MCF 10A (cell line): ENCODE data around the gene ADNP2. TPM values are rescaled to one million over a fixed set of nuclear protein-coding genes. Genes with fewer than 3 reads are reported as not detected.

Experiments used
- BruUV-seq: library from RNA; stranded (reverse); fragments of 400-500 nt; replicated peaks from 2 replicates; lab custom pipeline; 2021; lab: Mats Ljungman, UMichigan
- CTCF ChIA-PET: fragments of 300-600 bp; sonication (Branson Sonifier 250); formaldehyde crosslinking; extraction: SDS; loops from one replicate; lab custom pipeline; 2021; ENCODE audit warnings: antibody characterized with exemption, inconsistent platforms; lab: Yijun Ruan, JAX
- POLR2A ChIA-PET: fragments of 300-600, 350-650 bp; sonication (Branson Sonifier 250); formaldehyde crosslinking; extraction: SDS; loops from one replicate; lab custom pipeline; 2020; ENCODE audit warnings: antibody characterized with exemption, inconsistent platforms; lab: Yijun Ruan, JAX
- DNase-seq: peaks from one replicate; pipeline ENCODE4 v3.0.0-alpha.2; 2018; ENCODE audit not compliant: unreplicated experiment
- H3K27ac Mint-ChIP-seq: one replicate; pipeline ENCODE4 v1.8.0; 2022; ENCODE audit warnings: mild to moderate bottlenecking, low read depth, mixed read lengths; ENCODE audit not compliant: unreplicated experiment
- H3K27me3 Mint-ChIP-seq: one replicate; pipeline ENCODE4 v1.8.0; 2022; ENCODE audit warnings: mixed read lengths; ENCODE audit not compliant: insufficient read depth, unreplicated experiment
- H3K36me3 Mint-ChIP-seq: one replicate; pipeline ENCODE4 v1.8.0; 2022; ENCODE audit warnings: mild to moderate bottlenecking, moderate library complexity, mixed read lengths; ENCODE audit not compliant: insufficient read depth, unreplicated experiment
- H3K4me1 Mint-ChIP-seq: one replicate; pipeline ENCODE4 v1.8.0; 2022; ENCODE audit warnings: mixed read lengths; ENCODE audit not compliant: insufficient read depth, unreplicated experiment
- H3K4me3 Mint-ChIP-seq: one replicate; pipeline ENCODE4 v1.8.0; 2022; ENCODE audit warnings: mild to moderate bottlenecking, moderate library complexity, mixed read lengths; ENCODE audit not compliant: unreplicated experiment
- H3K9me3 Mint-ChIP-seq: one replicate; pipeline ENCODE4 v1.8.0; 2022; ENCODE audit warnings: mixed read lengths; ENCODE audit not compliant: unreplicated experiment
- intact Hi-C: fragments of 100-400 bp; cut with micrococcal nuclease; formaldehyde crosslinking; loops from 2 replicates; pipeline ENCODE4 v1.14.1; 2022
- total RNA-seq: library from RNA; stranded (reverse); gene quantifications from 2 replicates; pipeline ENCODE4 v1.2.3, GENCODE V29; 2022
- TF ChIP-seq, protein P1 (sequence below): fragments of 200-600 bp; IDR thresholded peaks from one replicate; pipeline ENCODE4 v1.8.0; 2022; ENCODE audit warnings: antibody characterized with exemption, mild to moderate bottlenecking; ENCODE audit not compliant: unreplicated experiment

Gene ADNP2
- total RNA-seq, 1 experiment from 2014 or later = 19.6 TPM

DNA sequence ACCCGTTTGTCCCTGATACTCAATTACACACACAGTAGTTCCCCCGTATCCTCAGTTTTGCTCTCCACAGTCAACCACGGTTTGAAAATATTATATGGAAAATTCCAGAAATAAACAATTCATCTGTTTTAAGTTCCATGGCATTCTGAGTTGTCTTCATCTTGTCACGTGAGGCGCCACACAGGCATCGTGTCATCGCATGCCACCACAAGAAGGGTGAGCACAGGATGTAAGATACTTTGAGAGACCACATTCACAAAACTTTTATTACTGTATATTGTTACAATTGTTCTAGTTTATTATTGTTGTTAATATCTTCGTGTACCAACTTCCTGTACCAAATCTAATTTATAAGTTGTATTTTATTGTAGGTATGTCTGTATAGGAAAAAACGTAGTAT is 17.7 kb downstream of the ADNP2 start:
- H3K27ac Mint-ChIP-seq = no peak overlapping the region
- DNase-seq = no peak
- H3K4me1 Mint-ChIP-seq = peaks cover 7% of the 10 kb centered on the region
- CTCF ChIA-PET = interaction anchor here (0.7 kb wide), 1 partner anchor 112 kb away, joined by 3 read pairs; no protein-coding TSS in a partner anchor
- POLR2A ChIA-PET = interaction anchor here (0.7 to 0.9 kb wide), 2 partner anchors 19 to 28 kb away, joined by 3 read pairs; no protein-coding TSS in a partner anchor
- H3K36me3 Mint-ChIP-seq = peaks cover 22% of the 10 kb centered on the region
- BruUV-seq = no TSS peak
- intact Hi-C loops = no loop called here
- no peaks in the 10 kb centered on the region for H3K27me3 Mint-ChIP-seq
- H3K4me3 Mint-ChIP-seq = no peak overlapping the region
- TF ChIP-seq, protein P1, sequence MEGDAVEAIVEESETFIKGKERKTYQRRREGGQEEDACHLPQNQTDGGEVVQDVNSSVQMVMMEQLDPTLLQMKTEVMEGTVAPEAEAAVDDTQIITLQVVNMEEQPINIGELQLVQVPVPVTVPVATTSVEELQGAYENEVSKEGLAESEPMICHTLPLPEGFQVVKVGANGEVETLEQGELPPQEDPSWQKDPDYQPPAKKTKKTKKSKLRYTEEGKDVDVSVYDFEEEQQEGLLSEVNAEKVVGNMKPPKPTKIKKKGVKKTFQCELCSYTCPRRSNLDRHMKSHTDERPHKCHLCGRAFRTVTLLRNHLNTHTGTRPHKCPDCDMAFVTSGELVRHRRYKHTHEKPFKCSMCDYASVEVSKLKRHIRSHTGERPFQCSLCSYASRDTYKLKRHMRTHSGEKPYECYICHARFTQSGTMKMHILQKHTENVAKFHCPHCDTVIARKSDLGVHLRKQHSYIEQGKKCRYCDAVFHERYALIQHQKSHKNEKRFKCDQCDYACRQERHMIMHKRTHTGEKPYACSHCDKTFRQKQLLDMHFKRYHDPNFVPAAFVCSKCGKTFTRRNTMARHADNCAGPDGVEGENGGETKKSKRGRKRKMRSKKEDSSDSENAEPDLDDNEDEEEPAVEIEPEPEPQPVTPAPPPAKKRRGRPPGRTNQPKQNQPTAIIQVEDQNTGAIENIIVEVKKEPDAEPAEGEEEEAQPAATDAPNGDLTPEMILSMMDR = no peak
- no peaks in the 10 kb centered on the region for H3K9me3 Mint-ChIP-seq

DNA sequence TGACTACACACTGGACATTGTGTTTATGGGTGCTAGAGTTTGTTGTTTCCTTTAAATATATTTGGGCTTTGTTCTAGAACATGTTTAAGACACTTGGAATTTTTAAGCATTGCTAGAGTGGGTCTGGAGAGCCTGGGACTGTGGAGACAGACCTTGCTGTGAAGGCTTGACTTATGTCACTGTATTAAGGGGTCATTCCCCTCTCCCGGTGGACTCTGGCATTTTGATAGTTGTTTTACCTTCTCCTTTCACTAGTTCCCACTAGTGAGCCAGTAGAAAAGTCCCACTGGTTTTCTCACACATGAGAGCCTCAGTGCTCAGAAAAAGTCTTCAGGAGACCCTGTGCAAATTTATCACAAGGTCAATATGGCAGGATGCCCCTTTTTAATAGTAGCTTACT is 18.6 kb downstream of the ADNP2 start:
- TF ChIP-seq, protein P1 = no peak
- CTCF ChIA-PET = interaction anchor here (1.0 kb wide), 1 partner anchor 32 kb away, joined by 3 read pairs; no protein-coding TSS in a partner anchor
- no TSS peak for BruUV-seq
- H3K27ac Mint-ChIP-seq = no peak overlapping the region
- POLR2A ChIA-PET = no interaction called here
- H3K4me3 Mint-ChIP-seq = no peak overlapping the region
- peaks cover 15% of the 10 kb centered on the region for H3K36me3 Mint-ChIP-seq
- peaks cover 15% of the 10 kb centered on the region for H3K4me1 Mint-ChIP-seq
- H3K27me3 Mint-ChIP-seq = no peaks in the 10 kb centered on the region
- no peak for DNase-seq
- intact Hi-C loops = no loop called here
- no peaks in the 10 kb centered on the region for H3K9me3 Mint-ChIP-seq

DNA sequence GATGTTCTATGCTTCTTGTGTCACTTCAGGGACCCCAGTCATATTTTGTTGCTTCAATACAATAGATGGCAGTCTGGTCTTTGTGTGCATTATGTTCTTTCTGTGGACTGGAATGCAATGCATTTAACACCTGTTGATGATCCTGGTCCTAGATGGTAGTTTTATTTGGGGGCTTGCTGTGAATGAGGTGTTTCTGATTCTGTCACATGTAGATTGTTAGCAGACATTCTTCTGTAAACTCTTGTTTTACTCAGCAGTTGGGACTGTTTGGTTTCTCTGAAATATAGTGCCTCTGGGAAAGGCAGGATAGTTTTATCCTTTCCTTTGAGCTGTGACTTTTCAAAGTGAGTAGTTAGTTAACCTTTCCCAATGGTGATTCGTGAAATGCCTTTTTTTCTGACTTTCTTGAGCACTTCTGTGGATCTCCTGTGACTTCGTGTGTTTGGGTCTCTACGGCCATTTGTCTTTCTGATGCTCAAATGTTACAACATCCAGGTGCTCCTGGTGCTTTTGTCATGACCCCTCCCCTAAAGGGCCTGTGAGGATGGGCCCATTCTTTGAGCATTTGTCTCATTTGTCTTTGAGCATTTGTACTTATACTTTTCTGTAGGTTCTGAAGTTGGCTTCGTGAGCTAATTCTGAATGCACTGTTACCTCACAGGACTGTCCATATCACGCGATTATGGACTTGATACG is 20.8 kb downstream of the ADNP2 start:
- Mint-ChIP-seq H3K27me3 (no peaks in the 10 kb centered on the region), H3K9me3 (no peaks in the 10 kb centered on the region), H3K36me3 (peaks cover 35% of the 10 kb centered on the region), H3K4me1 (peaks cover 28% of the 10 kb centered on the region), H3K27ac (no peak overlapping the region), H3K4me3 (no peak overlapping the region)
- DNase-seq = no peak
- TF ChIP-seq, protein P1 = no peak
- ChIA-PET CTCF (interaction anchor here (1.0 to 1.3 kb wide), 2 partner anchors 11 to 20 kb away, joined by 5 read pairs; no protein-coding TSS in a partner anchor), POLR2A (interaction anchor here (0.8 to 3.7 kb wide), 9 partner anchors 7 to 142 kb away, joined by 3 to 21 read pairs (median 4); no protein-coding TSS in a partner anchor)
- intact Hi-C loops = no loop called here
- BruUV-seq = no TSS peak

DNA sequence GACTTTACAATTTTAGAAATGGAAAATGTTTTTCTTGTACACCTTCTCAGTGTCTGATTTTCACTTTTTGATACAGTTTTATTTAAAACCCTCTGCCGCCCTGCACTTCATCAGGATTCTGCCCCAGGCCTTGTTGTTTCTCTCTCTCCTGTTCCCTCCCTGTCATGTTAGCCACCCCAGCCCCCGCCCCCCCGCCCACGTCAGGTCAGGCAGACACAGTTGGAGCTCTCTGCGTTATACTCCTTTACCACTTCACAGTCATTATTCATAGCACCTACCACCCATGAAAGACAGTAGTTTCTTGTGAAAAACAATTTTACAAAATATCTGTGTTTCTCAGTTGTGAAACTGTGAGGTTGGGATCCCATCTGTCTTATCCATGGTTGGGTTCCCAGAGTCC is 21.5 kb downstream of the ADNP2 start:
- Mint-ChIP-seq H3K27ac (no peak overlapping the region), H3K4me3 (no peak overlapping the region), H3K36me3 (peaks cover 42% of the 10 kb centered on the region), H3K9me3 (no peaks in the 10 kb centered on the region), H3K27me3 (no peaks in the 10 kb centered on the region), H3K4me1 (peaks cover 30% of the 10 kb centered on the region)
- no TSS peak for BruUV-seq
- CTCF ChIA-PET = interaction anchor here (1.0 to 1.3 kb wide), 2 partner anchors 10 to 20 kb away, joined by 5 read pairs; no protein-coding TSS in a partner anchor
- intact Hi-C loops = no loop called here
- POLR2A ChIA-PET = interaction anchor here (0.8 to 3.7 kb wide), 7 partner anchors 12 to 143 kb away, joined by 3 to 21 read pairs (median 4); no protein-coding TSS in a partner anchor
- TF ChIP-seq, protein P1 = no peak
- DNase-seq = no peak
